GM18868 (cell line): ENCODE data around the gene ATRNL1.
"Not testable (repeated sequence)": the region's sequence is repeated elsewhere in the genome, so short reads cannot be mapped to it uniquely, and the experiment has no call there.

ENCODE experiments used
- ATAC-seq: cut with Tn5 transposase; IDR thresholded peaks from one replicate; pipeline ENCODE4 v1.9.1; 2021; ENCODE audit warnings: mild to moderate bottlenecking, moderate library complexity; ENCODE audit not compliant: unreplicated experiment

Gene ATRNL1

DNA sequence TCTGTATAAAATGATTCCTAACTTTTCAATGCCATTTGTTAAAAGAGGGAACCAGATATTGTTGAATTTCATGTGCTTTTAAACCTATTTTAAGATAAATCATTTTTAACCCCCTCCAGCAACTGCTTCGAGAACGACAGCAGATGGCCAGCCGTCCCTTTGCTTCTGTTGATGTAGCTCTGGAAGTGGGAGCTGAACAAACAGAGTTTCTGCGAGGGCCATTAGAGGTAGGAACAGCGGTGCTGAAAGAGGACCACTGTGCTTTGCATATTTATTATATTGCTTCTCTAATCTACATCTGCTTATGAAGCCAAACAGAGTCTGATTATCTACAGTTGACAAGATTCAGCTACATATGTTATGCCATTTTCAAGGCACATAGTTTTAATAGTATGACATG lies 634.0 kb downstream of the ATRNL1 start:
- ATAC-seq = no peak

DNA sequence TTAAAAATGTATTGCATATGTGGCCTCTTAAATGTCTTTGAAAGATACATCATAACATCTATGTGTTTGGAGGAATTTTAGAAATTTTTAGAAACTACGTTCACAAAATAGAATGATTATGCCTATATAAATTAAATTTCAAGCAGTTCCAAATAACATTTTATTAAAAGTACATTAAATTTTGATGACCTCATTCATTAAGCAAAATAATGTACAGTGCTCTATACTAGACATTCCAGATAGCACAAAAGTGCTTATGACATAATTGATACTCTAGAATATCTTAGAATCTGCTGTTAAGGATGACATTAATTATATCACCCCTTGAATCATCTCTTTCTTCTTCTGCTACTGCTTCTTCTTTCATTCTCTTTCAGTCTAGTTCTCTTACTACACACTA lies 650.9 kb downstream of the ATRNL1 start:
- ATAC-seq = no peak

DNA sequence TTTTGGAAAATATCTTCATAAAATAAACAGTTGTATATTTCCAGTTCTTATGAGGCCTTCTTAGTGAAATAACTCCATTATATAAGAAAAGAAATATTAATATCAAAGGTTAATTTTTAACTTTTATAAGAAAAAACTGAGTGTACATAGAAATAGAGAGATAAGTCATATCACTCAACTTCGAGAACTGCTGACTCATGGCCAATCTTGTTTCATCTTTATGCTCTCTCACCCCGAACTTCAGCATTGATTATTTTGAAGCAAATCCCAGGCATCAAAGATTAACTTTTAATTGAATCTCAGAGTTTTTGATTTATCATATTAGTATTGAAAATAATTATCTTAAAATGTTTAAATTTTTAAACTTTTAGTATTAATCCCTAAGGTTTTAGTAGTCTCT lies 652.8 kb downstream of the ATRNL1 start:
- no peak for ATAC-seq

DNA sequence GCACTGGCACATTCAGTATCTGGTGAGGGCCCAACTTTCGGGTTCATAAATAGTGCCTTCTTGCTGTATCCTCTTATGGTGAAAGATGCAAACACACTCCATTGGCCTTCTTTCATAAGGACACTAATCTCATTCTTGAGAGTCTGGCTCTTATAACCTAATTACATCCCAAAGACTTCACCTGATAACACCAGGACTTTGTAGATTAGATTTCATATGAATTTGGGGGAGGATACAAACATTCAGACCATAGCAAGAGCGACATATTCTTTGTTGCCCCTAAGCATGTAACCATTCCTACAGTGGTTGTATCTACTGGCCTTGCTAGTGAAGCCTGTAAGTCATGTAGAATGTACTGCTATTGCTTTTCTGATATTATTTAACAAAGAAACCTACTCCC lies 654.6 kb downstream of the ATRNL1 start:
- no peak for ATAC-seq

DNA sequence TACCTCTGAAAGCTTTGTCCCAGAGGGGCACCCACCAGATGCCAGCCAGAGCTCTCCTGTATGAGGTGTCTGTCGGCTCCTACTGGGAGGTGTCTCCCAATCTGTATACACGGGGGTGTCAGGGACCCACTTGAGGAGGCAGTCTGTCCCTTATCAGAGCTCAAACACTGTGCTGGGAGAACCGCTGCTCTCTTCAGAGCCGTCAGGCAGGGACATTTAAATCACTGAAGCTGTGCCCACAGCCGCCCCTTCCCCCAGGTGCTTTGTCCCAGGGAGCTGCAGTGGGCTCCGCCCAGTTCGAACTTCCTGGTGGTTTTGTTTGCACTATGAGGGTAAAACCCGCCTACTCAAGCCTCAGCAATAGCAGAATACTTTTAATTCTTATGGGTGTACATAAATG lies 665.3 kb downstream of the ATRNL1 start:
- ATAC-seq = not testable (repeated sequence)

DNA sequence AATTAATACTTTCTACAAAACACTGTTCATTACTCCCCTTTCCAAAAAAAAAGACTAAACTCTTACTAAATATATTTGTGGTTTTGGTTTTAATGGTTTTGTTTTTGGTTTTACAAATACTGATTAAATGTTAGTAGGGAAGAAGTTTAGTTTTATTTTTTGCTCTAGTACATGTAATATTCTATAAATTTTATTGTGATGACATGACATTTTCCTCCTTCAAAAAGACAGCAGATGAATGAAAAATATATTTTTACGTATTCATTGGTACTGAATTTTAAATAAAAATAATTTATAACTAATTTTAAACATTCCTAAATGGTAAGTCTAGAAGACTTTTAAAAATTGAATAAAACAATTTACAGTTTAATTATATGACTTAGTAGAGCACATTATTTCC lies 667.0 kb downstream of the ATRNL1 start:
- ATAC-seq = no peak

DNA sequence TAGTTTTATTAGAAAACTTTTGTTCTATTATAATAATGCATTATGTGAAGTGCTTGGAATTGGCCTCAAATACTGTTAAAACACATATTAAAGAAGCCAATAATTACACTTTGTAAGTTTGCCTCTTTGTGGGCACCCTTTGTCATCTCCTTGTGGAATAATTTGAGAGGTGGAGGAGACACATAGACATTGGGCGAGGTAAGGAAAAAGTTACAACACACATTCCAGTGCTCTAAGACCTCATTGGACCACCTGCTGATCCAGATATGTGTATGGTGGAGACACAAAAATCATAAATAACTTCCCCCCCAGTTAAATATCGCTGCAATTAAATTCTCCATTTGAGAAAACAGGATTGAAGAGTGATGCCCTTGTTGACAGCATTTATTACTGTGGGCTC lies 668.0 kb downstream of the ATRNL1 start:
- ATAC-seq = no peak

DNA sequence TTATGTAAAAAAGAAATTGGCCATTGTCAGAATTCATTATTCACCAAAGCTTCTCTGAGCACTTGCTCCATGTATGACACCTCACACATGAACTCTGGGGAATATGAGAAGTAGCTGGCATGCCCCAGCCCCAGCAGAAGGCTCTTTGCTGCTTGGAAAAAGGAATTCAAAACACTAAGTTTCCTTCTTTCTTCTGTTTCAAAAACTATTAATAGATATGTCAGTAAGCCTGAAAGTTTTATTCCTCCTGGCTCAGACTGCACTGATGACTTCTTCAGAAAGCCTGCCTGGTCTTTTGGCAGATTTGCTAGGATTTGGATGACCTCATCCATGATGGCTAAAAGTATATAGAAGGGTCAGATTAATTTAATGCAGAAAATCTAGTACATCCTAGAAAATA lies 668.9 kb downstream of the ATRNL1 start:
- no peak for ATAC-seq

DNA sequence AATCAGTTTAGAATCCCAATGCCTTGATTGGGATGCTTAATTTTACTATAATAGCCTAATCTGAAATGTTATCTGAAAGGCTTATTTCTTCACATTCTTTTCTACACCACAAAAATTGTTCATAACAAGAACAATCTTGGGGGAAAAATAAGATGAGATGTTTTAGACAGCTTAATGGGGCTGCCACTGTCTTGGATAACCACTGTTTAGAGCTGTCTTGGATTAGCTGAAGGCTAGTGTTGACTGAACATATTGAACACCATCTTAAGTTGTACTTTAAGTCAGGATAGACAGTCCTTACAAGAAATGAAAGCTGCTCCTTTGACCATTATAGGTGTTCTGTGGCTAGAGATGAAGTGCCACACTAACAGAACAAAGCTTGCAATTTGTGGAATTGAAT lies 678.6 kb downstream of the ATRNL1 start:
- ATAC-seq = no peak

DNA sequence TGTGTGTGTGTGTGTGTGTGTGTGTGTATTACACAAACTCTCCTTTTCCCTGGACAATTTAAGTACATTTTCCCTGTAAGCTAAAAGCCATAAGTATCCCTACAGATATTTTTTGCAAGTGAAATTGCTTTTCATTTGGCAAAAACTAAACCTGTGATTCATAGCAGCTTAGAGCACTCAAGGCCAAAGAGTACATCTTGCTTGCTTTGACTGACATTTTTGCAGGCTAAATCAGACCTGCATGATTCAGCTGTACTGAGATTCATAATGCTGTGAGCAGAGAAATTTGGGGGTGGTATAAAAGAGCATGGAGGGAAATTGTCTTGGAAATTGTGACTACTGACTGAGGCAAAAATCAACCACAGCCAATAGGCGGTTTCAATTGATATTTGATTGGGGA lies 679.4 kb downstream of the ATRNL1 start:
- no peak for ATAC-seq

DNA sequence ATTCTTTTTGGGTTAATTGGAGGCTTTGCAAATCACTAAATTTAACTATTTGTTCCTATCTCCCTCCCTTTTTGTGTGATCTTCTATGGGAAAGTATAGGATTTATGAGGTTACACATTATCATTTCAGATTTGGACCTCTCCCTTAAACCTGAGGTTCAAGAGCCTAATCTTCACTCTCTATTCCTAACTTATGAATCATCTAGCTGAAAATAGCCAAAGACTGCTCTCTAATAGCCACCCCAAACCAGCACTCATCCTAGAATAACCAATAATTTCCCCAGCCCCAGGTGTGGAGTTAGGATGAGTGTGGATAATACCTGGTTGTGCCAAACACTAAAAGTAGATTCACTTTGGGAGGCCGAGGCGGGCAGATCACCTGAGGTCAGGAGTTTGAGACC lies 680.7 kb downstream of the ATRNL1 start:
- no peak for ATAC-seq

DNA sequence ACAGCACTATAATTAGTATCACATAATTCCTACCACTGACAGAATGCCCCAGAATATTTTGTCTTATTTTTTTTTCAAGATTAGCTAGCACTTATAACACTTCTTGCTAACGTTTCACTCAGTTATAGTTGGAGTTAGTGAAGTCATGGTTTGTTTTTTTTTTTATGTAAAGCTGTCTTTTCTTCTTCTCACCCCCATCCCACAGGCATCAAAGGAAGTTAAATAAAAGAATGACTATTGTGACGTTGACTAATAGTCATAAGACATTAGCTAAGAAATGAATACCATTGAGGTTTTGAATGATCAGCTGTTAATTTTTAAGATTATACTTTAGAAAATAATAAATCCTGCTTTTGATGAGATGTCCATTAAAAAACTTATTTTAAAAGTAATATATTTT lies 681.6 kb downstream of the ATRNL1 start:
- ATAC-seq = no peak

DNA sequence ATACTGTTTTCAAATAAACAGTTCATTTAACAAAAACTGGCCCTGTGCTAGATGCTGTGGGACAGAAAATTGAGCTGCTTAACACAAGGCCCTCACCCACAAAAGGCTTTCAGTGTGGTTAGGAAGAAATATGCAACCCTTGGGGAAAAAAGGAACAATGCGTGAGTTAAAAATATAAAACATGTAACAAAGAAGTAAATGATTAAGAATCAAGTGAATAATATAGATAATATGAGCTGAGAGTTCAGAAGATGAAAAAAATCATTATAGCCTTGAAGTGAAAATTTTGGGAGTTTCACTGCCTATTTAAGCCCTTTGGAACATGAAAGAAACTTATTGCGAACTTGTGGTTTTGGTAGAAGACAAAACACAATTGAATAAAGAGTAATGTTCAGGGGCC lies 684.5 kb downstream of the ATRNL1 start:
- ATAC-seq = no peak

DNA sequence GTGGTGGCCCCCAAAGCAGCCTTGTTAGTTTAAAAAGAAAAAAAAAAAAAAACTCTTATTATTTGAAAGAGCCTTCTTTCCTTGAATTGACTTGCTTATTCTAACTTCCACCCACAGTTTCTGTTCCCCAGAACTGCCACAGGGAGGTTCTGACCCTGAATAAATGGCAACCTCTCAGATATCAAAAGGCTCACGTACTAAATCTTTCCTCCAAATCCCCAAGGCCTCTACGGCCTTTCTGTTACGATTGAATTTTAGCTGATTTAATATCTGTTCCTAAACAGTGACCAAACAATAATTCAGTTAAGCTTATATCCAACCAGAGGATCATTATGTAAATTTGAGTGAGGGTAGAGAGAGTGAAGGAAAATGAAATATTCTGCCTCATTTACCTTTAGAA lies 697.1 kb downstream of the ATRNL1 start:
- no peak for ATAC-seq

DNA sequence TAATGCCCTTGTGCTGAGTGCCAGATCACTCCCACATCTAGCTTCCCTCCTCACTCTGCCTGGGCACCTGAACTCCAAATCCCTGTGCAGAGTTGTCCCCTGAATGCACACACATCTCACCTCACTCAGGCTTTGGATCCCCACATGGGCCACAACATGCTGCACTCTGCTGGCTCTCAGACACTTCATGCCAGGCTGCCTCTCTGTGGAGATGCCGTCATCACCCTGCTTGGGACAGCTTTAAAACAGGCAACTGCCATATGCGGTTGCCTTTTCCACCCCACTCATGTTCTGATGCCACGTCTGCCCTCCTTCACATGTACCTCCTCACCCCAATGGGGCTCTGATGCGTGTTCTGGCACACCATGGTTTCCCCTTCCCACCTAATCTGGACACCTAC lies 702.8 kb downstream of the ATRNL1 start:
- no peak for ATAC-seq

DNA sequence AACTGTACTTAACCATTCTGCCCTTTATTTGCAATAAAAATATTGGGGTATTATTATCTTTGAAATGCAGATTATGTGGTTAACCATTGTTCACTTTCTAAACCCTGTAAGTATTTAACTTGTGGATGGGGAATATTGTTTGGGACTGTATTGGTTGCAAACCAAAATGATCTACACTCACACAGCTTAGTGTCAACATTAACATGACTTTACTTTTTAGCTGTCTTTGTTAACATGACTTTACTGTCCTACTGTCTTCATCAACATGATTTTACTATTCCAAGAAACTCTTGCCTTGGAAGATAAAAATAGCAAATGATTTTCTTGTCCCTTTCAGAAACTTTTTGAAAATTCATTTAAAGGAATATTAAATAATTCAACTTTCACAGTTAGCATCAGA lies 708.3 kb downstream of the ATRNL1 start:
- no peak for ATAC-seq

DNA sequence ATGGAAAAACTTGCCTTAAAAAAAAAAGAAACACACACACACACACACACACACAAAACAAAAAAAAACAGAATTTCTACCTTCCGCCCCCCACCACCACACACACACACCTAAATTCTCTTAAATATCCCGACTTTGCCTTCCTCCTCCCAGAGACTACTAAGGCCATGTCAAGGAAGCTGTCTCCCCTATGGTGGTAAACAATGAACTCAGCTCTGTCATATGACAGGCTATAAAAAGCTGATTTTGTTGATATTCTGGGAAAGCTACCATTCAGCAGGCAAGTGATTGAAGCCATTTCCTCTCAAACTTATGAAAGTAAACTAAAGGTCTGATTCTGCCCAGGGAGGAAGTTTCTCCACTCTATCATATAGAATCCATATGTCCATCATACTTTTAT lies 708.8 kb downstream of the ATRNL1 start:
- no peak for ATAC-seq

DNA sequence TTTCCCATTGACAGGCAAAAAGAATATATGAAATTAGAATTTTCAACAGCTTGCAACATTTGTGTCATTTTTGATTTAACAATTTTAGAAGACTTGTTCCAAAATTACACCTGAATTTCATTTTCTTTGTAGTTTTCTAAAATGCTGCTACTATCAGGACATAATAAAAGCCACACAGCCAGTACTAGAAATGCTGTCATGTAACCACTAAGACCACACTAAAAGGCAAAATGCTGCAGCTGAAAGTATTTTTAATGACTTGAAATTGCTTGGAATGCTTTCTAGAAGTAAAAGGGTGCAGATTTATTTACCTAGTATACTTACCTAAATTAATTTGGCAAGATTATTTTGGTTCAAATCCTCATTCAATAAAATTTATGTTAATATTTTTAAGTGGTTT lies 709.7 kb downstream of the ATRNL1 start:
- no peak for ATAC-seq

DNA sequence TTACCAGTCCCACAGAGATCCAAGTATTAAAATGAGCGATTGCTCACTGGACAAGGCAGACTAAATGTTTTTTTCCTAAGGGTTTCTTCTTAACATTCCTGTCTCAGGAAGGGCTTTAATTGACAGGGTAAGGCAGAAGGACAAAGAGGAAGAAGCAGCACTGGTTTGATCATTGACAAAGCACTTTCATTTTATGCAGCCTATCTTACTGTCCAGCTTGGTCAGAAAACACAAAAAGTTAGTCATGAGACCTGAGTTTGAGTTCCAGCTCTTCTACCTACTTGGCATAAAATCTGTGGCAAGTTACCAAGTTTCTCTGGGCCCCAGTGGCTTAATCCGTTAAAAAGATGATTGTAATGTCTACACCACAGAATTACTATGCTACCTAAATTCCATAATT lies 721.4 kb downstream of the ATRNL1 start:
- no peak for ATAC-seq

DNA sequence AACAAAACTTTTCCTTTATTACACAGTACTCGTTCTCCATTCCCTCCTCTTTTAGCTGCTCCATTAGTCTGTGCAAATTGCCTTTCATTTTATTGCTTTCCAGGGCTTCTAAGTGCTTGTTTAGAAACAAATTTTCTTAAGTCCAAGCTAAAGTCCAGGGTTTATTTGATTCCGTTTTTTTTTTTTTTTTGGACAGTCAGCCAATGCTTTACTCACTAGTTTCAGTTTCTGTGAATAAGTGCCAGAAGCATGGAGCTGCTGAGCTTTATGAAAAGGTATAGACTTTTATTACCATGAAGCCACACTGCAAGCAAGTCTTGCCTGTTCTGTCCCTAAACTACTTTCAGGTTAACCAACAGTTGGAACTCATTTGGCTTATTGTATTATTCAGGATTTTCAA lies 724.8 kb downstream of the ATRNL1 start:
- no peak for ATAC-seq

DNA sequence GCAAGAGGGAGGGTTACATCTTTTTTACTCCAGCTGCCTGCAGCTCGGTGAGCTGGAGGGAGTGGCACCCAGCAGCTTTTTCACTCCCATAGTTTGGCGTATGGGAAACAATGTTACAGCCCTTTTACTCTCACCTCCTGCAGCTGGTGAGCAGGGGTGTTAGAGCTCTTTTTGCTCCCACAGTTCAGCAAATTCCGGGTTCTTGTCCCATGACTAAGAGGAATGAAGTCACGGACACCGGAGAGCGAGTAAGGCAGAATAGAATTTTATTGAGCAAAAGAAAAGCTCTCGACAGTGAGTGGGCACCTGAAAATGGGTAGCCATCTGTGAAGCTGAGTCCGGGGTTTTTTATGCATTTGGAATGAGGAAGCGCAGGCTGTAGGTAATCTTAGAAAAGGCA lies 733.2 kb downstream of the ATRNL1 start:
- no peak for ATAC-seq

DNA sequence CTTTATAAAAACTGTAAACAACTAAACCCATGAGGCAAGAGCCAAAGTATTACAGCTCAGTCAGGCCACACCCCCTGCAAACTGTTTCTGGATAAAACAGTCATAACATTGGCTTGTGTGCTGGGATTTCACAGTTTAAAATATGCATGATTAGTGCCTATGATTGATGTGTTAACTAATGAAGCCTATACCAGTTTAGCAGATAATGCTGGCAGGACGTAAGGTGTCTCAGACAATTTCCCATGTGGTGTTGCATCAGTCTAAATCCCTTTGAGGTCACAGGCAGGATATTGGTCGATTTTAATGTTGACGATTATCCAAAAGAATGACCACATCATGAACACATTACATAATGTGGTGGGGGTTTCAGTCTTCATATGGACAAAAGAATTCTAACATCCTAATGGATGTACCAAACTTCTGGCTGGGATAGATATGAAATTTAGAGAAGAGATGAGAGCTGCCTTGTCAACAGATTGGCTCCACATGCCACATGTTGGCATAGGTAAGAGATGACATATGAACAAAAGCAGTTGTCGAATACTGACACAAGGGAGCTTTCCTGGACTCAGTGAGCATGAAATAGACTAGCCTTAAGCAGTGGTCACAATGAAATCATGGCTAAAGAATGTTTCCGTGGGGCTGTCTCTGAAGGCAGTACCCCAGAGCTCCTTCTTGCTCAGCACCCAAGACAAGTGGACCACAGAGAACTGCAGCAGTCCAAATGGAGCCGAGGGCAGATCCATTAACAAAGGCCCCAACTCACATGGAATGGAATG lies 734.3 kb downstream of the ATRNL1 start:
- ATAC-seq = no peak

DNA sequence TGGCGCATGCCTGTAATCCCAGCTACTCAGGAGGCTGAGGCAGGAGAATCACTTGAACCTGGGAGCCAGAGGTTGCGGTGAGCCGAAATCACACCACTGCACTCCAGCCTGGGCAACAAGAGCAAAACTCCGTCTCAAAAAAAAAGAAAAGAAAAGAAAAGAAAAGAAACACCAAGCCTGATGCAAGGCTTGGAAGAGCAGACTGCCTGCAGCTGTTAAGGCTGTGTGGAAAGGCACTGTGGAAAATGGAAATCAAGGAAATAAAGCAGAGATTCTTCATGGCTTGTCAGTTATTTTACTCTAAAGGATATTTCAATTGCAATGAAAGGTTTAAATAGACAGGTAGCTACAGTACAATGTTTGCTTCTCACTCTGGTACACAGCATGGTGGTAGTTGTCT lies 735.0 kb downstream of the ATRNL1 start:
- ATAC-seq = not testable (repeated sequence)
